ENCODE data around the gene STX10.

STX10 gene

DNA sequence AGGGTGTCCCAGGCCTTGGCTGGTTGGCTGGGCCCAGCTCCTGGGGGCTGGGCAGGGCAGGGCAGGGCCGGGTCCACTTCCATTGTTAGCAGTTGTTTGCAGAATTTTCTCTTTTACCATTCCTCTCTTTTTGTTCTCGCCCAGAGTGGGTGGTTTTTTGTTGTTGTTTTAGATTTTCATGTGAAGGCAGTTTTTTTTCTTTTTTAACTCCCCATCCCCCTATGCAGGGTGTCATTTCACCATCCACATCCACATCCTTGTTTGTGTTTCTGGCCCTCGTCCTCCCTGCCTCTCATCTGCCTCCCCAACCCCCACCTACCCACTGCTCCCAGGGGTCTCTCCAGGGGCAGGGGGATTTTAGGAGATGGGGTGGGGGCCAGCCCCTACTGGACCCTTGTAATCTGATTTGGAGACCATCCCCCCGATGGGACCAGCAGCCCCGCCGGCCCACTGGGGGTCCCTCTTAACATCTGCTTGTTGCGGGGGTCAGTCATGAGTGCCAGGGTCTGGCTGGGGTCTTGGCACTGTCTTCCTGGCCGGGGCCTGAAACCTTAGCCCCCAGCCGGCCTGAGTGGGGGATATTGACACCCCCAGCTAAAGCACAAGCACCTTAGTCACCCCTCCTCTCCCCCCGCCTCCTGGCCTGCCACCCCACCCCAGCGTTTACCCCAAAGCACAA lies 10.4 kb downstream of the STX10 start:
- no peak for DNase-seq (ENCODE audit: low read depth)

DNA sequence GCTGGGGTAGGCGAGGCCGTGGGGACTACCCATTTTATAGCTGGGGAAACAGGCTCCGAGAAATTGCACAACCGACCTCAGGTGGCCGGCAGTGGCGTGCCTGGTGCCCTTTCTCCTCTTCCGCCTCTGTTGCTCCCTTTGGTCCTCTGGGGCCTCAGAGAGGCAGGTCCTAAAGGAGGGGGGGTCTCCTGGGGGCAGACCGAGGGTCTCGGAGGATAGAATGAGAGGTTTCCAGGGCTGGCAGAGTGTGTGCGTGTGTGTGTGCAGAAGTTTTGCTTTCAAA lies 11.3 kb downstream of the STX10 start:
- no peak for DNase-seq (ENCODE audit: low read depth)

- no peak for DNase-seq (ENCODE audit: low read depth)
Measured at GRCh38 chr19:13138171-13138915, 11.8 kb downstream of the STX10 start.

DNA sequence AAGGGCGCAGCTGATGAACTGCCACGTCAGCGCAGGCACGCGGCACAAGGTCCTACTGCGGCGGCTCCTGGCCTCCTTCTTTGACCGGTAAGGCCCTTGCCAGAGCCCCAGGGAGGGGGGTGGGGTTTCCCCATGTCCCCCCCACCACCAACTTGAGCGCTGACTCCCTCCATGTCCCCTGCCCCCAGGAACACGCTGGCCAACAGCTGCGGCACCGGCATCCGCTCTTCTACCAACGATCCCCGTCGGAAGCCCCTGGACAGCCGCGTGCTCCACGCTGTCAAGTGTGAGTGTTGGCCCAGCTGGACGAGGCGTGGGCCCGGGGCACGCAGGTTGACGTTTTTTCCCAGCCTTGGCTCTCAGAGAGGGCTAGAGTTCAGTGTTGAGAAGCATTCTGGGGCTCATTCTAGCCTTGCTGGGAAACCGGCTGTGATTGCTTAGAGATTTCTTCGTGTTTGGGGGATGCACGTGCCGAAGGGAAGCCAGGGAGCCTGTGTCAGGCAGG lies 12.8 kb downstream of the STX10 start:
- no peak for DNase-seq (ENCODE audit: low read depth)

GRCh38 chr19:13135068-13136062 lies 14.8 kb downstream of the STX10 start:
- no peak for DNase-seq (ENCODE audit: low read depth)

DNA sequence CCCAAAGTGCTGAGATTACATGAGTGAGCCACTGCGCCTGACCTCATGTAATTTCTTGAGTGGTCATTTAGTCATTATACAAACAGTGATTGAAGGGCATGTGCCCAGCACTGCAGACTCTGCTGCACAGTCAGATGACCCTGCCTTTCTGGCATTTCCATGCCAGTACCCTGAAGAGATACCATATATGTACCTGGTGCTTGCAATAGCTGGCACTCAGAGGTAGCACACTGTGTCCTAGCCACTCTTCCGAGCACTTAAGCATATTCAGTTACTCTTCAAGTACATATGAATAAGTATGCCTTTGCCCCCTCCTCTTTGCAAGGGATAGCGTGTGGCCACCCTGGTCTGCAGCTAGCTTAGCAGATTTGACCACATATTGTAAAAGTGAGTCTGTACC lies 15.5 kb downstream of the STX10 start:
- DNase-seq (ENCODE audit: low read depth) = no peak

- no peak for DNase-seq (ENCODE audit: low read depth)
Measured at GRCh38 chr19:13133241-13133870, 16.8 kb downstream of the STX10 start.

- peak; percentile 27 for DNase-seq (ENCODE audit: low read depth)
Measured at GRCh38 chr19:13132471-13133180, 17.5 kb downstream of the STX10 start.

DNA sequence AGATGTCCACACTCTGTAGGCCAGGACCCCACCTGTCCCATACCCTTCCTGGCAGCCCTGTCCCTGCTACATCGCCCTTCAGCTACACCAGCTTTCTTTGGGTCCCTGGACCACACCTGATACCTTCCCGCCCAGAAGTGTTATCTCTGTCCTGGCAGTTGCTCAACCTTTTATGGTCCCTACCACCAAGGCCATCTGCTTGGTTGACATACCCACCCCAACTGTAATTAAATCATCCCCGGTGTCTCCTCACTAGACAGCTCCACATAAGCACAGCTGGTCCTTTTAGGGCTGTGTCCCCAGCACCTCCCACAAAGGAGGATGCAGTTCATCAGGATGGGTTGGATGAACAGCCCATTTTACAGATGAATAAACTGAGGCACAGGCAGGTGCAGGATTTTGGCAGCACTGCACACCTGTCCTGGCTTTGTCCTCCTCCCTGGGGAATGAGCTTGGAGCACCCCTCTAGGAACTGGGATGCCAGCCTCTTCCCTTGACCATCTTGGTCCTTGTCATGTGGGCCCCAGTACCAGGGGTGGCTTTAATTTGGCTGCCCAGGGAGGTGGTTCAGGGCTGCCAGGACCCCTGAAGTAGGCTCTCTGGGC lies 19.2 kb downstream of the STX10 start:
- no peak for DNase-seq (ENCODE audit: low read depth)

DNA sequence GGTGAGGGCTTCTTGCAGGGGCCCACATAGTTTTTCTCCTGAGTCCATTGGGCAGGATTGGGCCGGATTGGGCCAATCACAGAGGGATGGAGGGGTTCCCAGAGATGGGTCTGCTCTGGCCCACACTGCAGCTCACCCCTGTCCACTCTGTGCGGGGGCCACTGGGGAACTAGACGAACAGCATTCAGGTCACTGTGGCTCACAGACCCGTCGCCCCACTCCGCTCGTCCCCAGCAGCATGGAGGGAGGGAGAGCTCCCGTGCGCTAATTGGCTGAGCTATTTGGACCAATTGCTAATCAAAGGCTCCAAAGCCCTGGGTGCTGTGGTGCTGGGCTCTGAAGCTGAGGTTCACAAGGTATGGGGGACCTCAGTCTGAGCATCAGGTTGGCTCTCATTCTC lies 20.8 kb downstream of the STX10 start:
- DNase-seq (ENCODE audit: low read depth) = no peak

GRCh38 chr19:13128583-13128982 lies 21.6 kb downstream of the STX10 start:
- no peak for DNase-seq (ENCODE audit: low read depth)

DNA sequence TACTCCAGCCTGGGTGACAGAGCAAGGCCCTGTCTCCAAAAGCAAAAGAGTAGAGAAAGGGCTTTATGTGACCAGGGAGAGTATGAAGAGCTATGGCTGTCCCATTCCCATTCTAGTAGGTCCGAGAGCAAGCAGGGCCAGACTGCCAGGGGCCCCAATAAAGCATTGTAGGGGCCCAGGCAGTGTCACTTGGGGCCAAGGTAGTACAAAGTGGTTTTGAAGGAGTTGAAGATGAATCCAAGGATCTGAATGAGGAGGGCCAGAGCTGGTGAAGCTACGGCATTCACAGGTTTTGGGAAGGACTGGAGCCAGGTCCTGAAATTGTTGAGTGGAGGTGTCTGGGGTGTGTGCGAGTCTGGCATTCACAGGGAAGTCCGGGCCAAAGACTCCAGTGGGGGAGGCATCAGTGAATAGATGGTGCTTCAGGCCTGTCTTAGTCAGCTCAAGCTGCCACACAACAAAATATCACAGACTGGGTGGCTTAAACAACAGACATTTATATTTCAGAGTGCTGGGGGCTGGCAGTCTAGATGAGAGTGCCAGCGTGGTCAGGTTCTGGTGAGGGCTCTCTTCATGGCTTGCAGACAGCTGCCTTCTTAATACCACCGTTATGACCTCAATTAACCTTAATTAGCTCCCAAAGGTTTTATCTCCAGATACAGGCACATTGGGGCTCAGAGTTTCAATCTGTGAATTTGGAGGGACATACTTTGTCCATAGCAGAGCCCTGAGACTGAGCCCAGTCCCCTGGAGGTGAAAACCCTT lies 22.2 kb downstream of the STX10 start:
- no peak for DNase-seq (ENCODE audit: low read depth)

GRCh38 chr19:13127051-13127450 lies 23.1 kb downstream of the STX10 start:
- no peak for DNase-seq (ENCODE audit: low read depth)

DNA sequence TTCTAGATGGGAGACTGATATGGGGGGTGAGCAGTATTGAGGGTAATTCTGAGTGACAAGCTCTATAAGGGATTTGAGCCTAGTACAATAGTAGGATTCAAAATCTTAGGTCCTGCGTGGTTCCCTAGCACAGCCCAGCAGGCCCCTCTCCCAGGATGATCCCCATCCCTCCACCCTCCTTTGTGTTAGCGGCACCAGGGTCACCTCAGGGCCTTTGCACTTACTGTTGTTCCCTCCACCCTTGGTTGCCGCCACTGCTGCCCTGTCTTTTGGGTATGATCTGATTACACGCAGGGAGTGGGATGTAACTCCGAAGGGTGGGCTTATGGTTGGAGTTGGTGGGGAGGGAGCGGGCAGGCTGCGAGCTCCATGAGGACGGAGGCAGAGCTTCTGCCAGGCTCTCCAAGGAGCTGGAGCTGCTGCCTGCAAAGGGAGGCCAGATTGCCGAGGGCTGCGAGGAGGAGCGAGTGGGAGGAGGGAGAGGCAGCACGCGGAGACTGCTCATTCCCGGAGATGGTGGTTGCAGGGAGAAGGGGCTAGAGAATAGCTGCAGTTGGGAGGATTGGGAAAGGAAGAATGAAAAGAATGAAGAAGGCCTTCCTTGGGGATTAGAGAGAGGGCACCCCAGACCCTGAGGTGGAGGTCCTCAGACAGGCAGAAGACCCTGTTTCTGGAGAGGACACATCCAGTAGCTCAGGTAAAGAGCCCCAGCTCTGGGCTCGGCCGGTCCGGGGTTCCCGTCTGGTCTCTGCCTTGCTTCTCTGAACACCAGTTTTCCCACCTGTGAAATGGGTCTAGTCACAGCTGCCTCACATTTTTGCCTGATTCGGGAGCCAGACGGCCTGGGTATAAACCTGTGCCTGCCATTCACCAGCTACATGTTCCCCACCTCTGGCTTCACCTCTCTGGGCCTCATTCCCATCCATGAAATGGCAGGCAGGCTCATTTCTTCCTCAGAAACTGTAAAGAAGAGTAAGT lies 26.9 kb downstream of the STX10 start:
- DNase-seq (ENCODE audit: low read depth) = no peak

GRCh38 chr19:13122275-13122878 lies 27.8 kb downstream of the STX10 start:
- no peak for DNase-seq (ENCODE audit: low read depth)

- no peak for DNase-seq (ENCODE audit: low read depth)
Measured at GRCh38 chr19:13121551-13122274, 28.5 kb downstream of the STX10 start.

DNA sequence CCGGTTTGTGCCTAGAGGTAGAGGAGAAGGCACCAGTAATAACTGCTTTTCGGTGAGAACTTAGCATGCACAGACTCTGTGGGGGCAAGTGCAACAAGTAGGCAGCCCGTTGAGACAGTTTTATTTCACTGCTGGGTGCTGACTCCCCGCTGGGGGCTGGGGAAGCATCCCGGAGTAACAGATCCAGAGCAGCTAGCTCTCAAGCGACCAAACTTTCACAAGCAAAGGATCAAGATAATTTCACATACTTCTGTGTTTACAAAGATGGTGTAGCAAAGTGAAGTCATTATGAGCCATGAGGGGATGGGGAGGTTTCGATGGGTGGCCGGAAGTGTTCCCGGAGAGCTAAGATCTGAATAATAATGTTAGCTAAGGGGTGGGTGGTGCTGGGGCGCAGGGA lies 29.4 kb downstream of the STX10 start:
- DNase-seq (ENCODE audit: low read depth) = no peak

DNA sequence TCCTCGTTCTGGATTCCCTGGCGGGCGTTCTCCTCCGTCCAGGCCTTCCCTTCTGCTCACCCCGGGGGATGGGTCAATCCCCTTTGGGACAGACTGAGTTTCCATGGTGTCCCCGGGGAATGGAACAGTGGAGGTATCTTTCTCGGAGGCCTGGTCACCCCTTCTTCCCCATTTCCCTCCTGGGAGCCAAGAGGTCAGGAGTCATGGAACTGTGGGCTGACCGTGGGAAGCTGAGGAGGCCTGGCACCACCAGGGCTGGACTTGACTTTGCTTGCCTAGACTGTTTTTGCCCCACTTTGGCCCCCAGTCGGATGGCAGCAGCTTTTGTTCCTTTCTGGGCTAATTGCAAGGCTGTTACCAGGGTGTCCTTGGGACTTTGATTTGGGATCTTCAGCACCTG lies 30.1 kb downstream of the STX10 start:
- no peak for DNase-seq (ENCODE audit: low read depth)
